Measurements from ENCODE around the gene SULF2. TPM values are rescaled to one million over a fixed set of nuclear protein-coding genes. Genes with fewer than 3 reads are reported as not detected.

Gene SULF2
- total RNA-seq, 1 experiment from 2014 or later, result 0.69 TPM

- DNase-seq (ENCODE audit: low spot score), result no peak
- POLR2A ChIA-PET (ENCODE audit: low non-redundant PET), result no interaction called here
- H3K9me3 ChIP-seq (ENCODE audit: low read depth, low read length, poor library complexity, severe bottlenecking), result no peaks in the 10 kb centered on the region
- peaks cover 12% of the 10 kb centered on the region for H3K36me3 ChIP-seq (ENCODE audit: insufficient read depth, low read length, poor library complexity, severe bottlenecking)
- CTCF ChIA-PET, result no interaction called here
- no peak for TF ChIP-seq EZH2 (IDR thresholded peaks at IDR 0.05; ENCODE audit: borderline replicate concordance, low read depth, low read length, poor library complexity, severe bottlenecking)
- TF ChIP-seq, protein P1, sequence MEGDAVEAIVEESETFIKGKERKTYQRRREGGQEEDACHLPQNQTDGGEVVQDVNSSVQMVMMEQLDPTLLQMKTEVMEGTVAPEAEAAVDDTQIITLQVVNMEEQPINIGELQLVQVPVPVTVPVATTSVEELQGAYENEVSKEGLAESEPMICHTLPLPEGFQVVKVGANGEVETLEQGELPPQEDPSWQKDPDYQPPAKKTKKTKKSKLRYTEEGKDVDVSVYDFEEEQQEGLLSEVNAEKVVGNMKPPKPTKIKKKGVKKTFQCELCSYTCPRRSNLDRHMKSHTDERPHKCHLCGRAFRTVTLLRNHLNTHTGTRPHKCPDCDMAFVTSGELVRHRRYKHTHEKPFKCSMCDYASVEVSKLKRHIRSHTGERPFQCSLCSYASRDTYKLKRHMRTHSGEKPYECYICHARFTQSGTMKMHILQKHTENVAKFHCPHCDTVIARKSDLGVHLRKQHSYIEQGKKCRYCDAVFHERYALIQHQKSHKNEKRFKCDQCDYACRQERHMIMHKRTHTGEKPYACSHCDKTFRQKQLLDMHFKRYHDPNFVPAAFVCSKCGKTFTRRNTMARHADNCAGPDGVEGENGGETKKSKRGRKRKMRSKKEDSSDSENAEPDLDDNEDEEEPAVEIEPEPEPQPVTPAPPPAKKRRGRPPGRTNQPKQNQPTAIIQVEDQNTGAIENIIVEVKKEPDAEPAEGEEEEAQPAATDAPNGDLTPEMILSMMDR (conservative IDR thresholded peaks at IDR 0.05; ENCODE audit: low read depth, low read length), result no peak
- H3K27me3 ChIP-seq (replicated peaks; ENCODE audit: insufficient read depth, low read depth, low read length, poor library complexity), result no peaks in the 10 kb centered on the region
- BruUV-seq (replicated peaks), result no TSS peak
- intact Hi-C loops (cut with micrococcal nuclease; ENCODE audit: unreplicated experiment), result no loop called here
- H3K27ac ChIP-seq (ENCODE audit: low read depth, low read length, poor library complexity, severe bottlenecking), result no peak overlapping the region
- H3K4me1 ChIP-seq (ENCODE audit: insufficient read depth, low read length, poor library complexity, severe bottlenecking), result no peaks in the 10 kb centered on the region
- H3K4me3 ChIP-seq (ENCODE audit: low read depth, low read length, poor library complexity, severe bottlenecking), result no peak overlapping the region
Measured at GRCh38 chr20:47648943-47649342, 136.3 kb downstream of the SULF2 start.

- peaks cover 12% of the 10 kb centered on the region for H3K36me3 ChIP-seq (ENCODE audit: insufficient read depth, low read length, poor library complexity, severe bottlenecking)
- H3K4me3 ChIP-seq (ENCODE audit: low read depth, low read length, poor library complexity, severe bottlenecking), result no peak overlapping the region
- H3K27ac ChIP-seq (ENCODE audit: low read depth, low read length, poor library complexity, severe bottlenecking), result no peak overlapping the region
- TF ChIP-seq EZH2 (IDR thresholded peaks at IDR 0.05; ENCODE audit: borderline replicate concordance, low read depth, low read length, poor library complexity, severe bottlenecking), result no peak
- TF ChIP-seq, protein P1 (conservative IDR thresholded peaks at IDR 0.05; ENCODE audit: low read depth, low read length), result no peak
- H3K4me1 ChIP-seq (ENCODE audit: insufficient read depth, low read length, poor library complexity, severe bottlenecking), result no peaks in the 10 kb centered on the region
- no peak for DNase-seq (ENCODE audit: low spot score)
- no peaks in the 10 kb centered on the region for H3K9me3 ChIP-seq (ENCODE audit: low read depth, low read length, poor library complexity, severe bottlenecking)
- no peaks in the 10 kb centered on the region for H3K27me3 ChIP-seq (replicated peaks; ENCODE audit: insufficient read depth, low read depth, low read length, poor library complexity)
- BruUV-seq (replicated peaks), result no TSS peak
- intact Hi-C loops (cut with micrococcal nuclease; ENCODE audit: unreplicated experiment), result no loop called here
- CTCF ChIA-PET, result no interaction called here
- POLR2A ChIA-PET (ENCODE audit: low non-redundant PET), result no interaction called here
Measured at GRCh38 chr20:47647994-47648393, 137.3 kb downstream of the SULF2 start.

GRCh38 chr20:47645632-47646031, 139.6 kb downstream of the SULF2 start:
- BruUV-seq (replicated peaks), result no TSS peak
- CTCF ChIA-PET, result no interaction called here
- Histone ChIP-seq H3K27ac (ENCODE audit: low read depth, low read length, poor library complexity, severe bottlenecking) (no peak overlapping the region), H3K4me3 (ENCODE audit: low read depth, low read length, poor library complexity, severe bottlenecking) (no peak overlapping the region), H3K27me3 (replicated peaks; ENCODE audit: insufficient read depth, low read depth, low read length, poor library complexity) (no peaks in the 10 kb centered on the region), H3K4me1 (ENCODE audit: insufficient read depth, low read length, poor library complexity, severe bottlenecking) (no peaks in the 10 kb centered on the region), H3K9me3 (ENCODE audit: low read depth, low read length, poor library complexity, severe bottlenecking) (no peaks in the 10 kb centered on the region), H3K36me3 (ENCODE audit: insufficient read depth, low read length, poor library complexity, severe bottlenecking) (peaks cover 9% of the 10 kb centered on the region)
- POLR2A ChIA-PET (ENCODE audit: low non-redundant PET), result interaction anchor here (0.7 kb wide), 1 partner anchor 37 kb away, joined by 4 read pairs; no protein-coding TSS in a partner anchor
- intact Hi-C loops (cut with micrococcal nuclease; ENCODE audit: unreplicated experiment), result no loop called here
- TF ChIP-seq, protein P1 (conservative IDR thresholded peaks at IDR 0.05; ENCODE audit: low read depth, low read length), result no peak
- no peak for TF ChIP-seq EZH2 (IDR thresholded peaks at IDR 0.05; ENCODE audit: borderline replicate concordance, low read depth, low read length, poor library complexity, severe bottlenecking)
- no peak for DNase-seq (ENCODE audit: low spot score)
